Left ventricle myocardium inferior (tissue), 1 donor: Measurements from ENCODE around the gene DSE. TPM values are rescaled to one million over a fixed set of nuclear protein-coding genes. Genes with fewer than 3 reads are reported as not detected.

Experiments used
- DNase-seq: peaks from one replicate; pipeline ENCODE4 v3.0.0-alpha.2; 2020
- H3K27ac ChIP-seq: fragments of 200-600 bp; replicated peaks from 2 replicates; pipeline ENCODE4 v1.8.0; 2021
- H3K27me3 ChIP-seq: fragments of 200-600 bp; 2 replicates; pipeline ENCODE4 v1.8.0; 2021; ENCODE audit warnings: low read depth
- H3K36me3 ChIP-seq: fragments of 200-600 bp; 2 replicates; pipeline ENCODE4 v1.8.0; 2021
- H3K4me1 ChIP-seq: fragments of 200-600 bp; 2 replicates; pipeline ENCODE4 v1.8.0; 2021
- H3K4me3 ChIP-seq: fragments of 200-600 bp; 2 replicates; pipeline ENCODE4 v1.8.0; 2021; ENCODE audit warnings: mild to moderate bottlenecking, moderate library complexity
- H3K9me3 ChIP-seq: fragments of 200-600 bp; replicated peaks from 2 replicates; pipeline ENCODE4 v1.8.0; 2021
- CTCF ChIP-seq: fragments of 200-600 bp; IDR thresholded peaks from 2 replicates; pipeline ENCODE4 v1.8.0; 2021; ENCODE audit warnings: antibody characterized with exemption, mild to moderate bottlenecking, borderline replicate concordance
- intact Hi-C: fragments of 100-400 bp; cut with micrococcal nuclease; formaldehyde crosslinking; loops from one replicate; pipeline ENCODE4 v1.11.0; 2022
- total RNA-seq: library from RNA; stranded (reverse); fragmentation: NEBNext Ultra II Directional; extraction: Animal tissue kit (Norgen Biotek cat#: 25700); gene quantifications from one replicate; pipeline ENCODE4 v1.2.1, GENCODE V29; 2021
- donor health status: DM: no; HTN: yes; CAD: no; lungs with severe emphysema.

The DSE gene
- total RNA-seq, 1 donor from 2014 or later, result 14.0 TPM

- H3K27ac ChIP-seq, result no peak overlapping the region
- no peaks in the 10 kb centered on the region for H3K27me3 ChIP-seq
- no peaks in the 10 kb centered on the region for H3K4me1 ChIP-seq
- TF ChIP-seq CTCF, result no peak
- no peak for DNase-seq
- no peaks in the 10 kb centered on the region for H3K9me3 ChIP-seq
- intact Hi-C loops, result no loop called here
- no peak overlapping the region for H3K4me3 ChIP-seq
- no peaks in the 10 kb centered on the region for H3K36me3 ChIP-seq
Measured at GRCh38 chr6:116475141-116475540, 104.4 kb downstream of the DSE start.

- H3K4me1 ChIP-seq, result no peaks in the 10 kb centered on the region
- H3K4me3 ChIP-seq, result no peak overlapping the region
- no peaks in the 10 kb centered on the region for H3K9me3 ChIP-seq
- intact Hi-C loops, result no loop called here
- DNase-seq, result no peak
- H3K27me3 ChIP-seq, result no peaks in the 10 kb centered on the region
- no peak overlapping the region for H3K27ac ChIP-seq
- no peak for TF ChIP-seq CTCF
- H3K36me3 ChIP-seq, result no peaks in the 10 kb centered on the region
Measured at GRCh38 chr6:116476002-116476678, 105.4 kb downstream of the DSE start.

GRCh38 chr6:116482780-116483179 is 112.0 kb downstream of the DSE start:
- no peak for TF ChIP-seq CTCF
- intact Hi-C loops, result no loop called here
- no peaks in the 10 kb centered on the region for H3K9me3 ChIP-seq
- no peaks in the 10 kb centered on the region for H3K4me1 ChIP-seq
- no peak for DNase-seq
- no peak overlapping the region for H3K4me3 ChIP-seq
- H3K27me3 ChIP-seq, result no peaks in the 10 kb centered on the region
- no peak overlapping the region for H3K27ac ChIP-seq
- no peaks in the 10 kb centered on the region for H3K36me3 ChIP-seq

- H3K36me3 ChIP-seq, result no peaks in the 10 kb centered on the region
- H3K9me3 ChIP-seq, result no peaks in the 10 kb centered on the region
- no peaks in the 10 kb centered on the region for H3K4me1 ChIP-seq
- DNase-seq, result no peak
- TF ChIP-seq CTCF, result no peak
- intact Hi-C loops, result no loop called here
- H3K27ac ChIP-seq, result no peak overlapping the region
- no peaks in the 10 kb centered on the region for H3K27me3 ChIP-seq
- no peak overlapping the region for H3K4me3 ChIP-seq
Measured at GRCh38 chr6:116483616-116484015, 112.9 kb downstream of the DSE start.

GRCh38 chr6:116485559-116486184 is 114.9 kb downstream of the DSE start:
- Histone ChIP-seq H3K27me3 (no peaks in the 10 kb centered on the region), H3K36me3 (no peaks in the 10 kb centered on the region), H3K9me3 (peaks cover 14% of the 10 kb centered on the region), H3K4me1 (no peaks in the 10 kb centered on the region), H3K4me3 (no peak overlapping the region), H3K27ac (no peak overlapping the region)
- intact Hi-C loops, result no loop called here
- no peak for TF ChIP-seq CTCF
- no peak for DNase-seq
